Stimulated activated CD8-positive, alpha-beta memory T cell treated with anti-CD3 and anti-CD28 coated beads, Interleukin-4, amount 100 ng/mL, for 4 hours (primary cell): ENCODE results near the gene ASXL2.

ENCODE experiments used
- DNase-seq, 2 donors: peaks; one replicate each; pipeline ENCODE4 v3.0.0-alpha.2; 2020; ENCODE audit warnings: low read depth in 2 of 2, low spot score in 1 of 2

Gene ASXL2

GRCh38 chr2:25698752-25699151, 179.5 kb downstream of the ASXL2 start:
- no peak for DNase-seq

GRCh38 chr2:25697559-25698341, 180.5 kb downstream of the ASXL2 start:
- no peak for DNase-seq

GRCh38 chr2:25692737-25693445, 185.4 kb downstream of the ASXL2 start:
- no peak for DNase-seq

GRCh38 chr2:25692143-25692542, 186.1 kb downstream of the ASXL2 start:
- DNase-seq: no peak

GRCh38 chr2:25690058-25690457, 188.2 kb downstream of the ASXL2 start:
- DNase-seq: no peak

- no peak for DNase-seq
Measured at GRCh38 chr2:25688236-25688635, 190.1 kb downstream of the ASXL2 start.

GRCh38 chr2:25685741-25686140, 192.5 kb downstream of the ASXL2 start:
- DNase-seq: no peak

GRCh38 chr2:25684577-25685473, 193.5 kb downstream of the ASXL2 start:
- DNase-seq: no peak
